GM18907 (cell line): Measurements from ENCODE around the gene FRS2.

ENCODE experiments used
- ATAC-seq: cut with Tn5 transposase; IDR thresholded peaks from one replicate; pipeline ENCODE4 v1.9.1; 2021; ENCODE audit warnings: mild to moderate bottlenecking, moderate library complexity; ENCODE audit not compliant: unreplicated experiment

The FRS2 gene

DNA sequence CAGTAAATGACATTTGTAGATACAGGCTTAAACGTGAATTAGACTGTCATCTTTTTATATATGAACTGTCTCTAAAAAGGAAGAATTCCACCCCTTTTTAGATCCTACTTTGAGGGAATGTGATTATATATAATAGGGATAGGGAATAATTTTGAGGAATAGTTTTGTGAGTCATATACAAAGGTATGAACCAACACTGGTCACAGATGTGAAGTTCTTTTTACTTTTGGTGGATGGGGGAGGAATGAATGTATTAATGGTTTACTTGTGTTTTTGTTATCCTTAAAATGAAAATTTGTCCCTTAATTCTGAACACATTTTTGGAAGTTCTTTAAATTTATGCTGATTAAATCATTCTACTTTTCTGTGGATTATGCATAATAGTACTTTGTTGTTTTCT, 30.4 kb downstream of the FRS2 start:
- no peak for ATAC-seq

DNA sequence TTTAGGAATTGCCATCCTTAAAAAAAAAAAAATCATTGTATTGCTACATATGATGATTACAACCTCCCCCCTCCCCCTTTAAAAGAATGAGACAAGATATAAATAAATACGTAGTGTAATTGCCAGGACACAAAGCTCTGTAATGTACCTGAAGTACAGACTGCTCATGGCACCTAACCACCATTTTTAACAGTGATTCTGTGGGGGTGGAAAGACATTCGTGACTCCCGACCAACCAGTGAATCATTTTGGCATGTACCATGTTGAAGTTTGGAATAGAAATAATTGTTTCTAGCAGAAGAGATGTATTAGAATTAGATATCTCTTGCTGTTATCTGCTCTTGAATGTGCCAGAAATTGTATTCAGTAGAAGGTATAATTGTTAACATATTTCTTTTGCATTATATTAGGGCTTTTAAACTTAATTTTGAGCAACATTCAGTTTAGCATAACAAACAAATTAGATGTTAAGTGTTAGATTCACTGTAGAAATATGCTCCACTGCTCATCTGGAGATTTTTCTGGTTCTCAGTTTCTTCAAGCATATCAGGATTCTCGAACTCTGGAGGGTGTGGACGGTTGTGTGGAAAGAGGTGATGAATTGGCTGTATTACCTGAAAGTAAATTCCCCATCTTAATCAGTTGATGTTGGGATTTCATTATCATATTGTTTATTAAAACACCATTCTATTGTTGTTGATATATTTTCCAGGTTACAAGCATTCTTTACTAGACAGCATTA, 31.1 kb downstream of the FRS2 start:
- ATAC-seq = no peak

DNA sequence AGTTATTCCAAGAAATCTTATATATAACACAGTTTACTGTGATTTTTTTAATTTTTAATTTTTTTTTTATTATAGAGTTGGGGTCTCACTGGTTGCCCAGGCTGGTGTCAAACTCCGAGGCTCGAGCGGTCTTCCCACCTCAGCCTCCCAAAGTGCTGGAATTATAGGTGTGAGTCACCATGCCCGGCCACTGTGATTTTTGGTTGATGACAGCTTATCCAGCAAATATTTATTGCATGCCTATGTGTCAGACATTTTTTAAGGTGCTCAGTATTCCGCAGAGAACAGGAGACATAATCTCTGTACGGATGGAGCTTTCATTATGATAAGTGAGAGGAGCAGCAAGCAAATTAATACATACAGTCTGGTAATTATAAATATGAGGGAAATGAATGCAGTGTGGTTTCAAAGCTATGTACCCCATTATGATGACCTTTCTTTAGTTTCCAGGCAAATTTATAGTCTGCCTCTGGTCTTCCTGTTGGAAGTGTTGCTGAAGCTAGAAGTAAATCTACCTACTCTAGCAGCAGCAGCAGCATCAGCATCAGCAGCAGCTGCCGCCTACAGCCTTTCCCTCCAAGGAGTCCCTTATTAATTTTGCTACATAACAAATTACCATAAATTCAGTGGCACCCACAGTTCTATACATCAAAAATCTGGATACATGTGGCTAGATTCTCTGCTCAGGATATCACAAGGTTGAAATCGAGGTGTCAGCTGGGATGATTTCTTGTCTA, 32.3 kb downstream of the FRS2 start:
- ATAC-seq = no peak

DNA sequence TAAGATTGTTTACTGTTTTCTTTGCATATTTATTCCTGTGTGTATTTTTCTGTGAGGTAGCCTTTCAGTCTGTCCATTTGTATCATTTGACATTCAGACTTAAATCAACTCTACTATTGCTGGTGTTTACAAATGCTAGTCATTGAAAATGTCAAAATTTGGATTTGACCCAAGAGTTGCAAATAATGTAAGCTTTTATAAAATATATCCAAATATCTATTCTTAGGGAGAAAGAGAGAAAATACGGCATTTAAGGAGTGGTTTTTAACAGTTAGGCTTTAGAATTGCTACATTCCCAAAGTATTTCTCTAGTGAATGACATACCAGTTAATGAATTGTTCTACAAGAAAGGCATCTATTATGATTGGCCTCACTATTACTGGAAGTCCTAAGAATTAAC, 37.9 kb downstream of the FRS2 start:
- no peak for ATAC-seq

DNA sequence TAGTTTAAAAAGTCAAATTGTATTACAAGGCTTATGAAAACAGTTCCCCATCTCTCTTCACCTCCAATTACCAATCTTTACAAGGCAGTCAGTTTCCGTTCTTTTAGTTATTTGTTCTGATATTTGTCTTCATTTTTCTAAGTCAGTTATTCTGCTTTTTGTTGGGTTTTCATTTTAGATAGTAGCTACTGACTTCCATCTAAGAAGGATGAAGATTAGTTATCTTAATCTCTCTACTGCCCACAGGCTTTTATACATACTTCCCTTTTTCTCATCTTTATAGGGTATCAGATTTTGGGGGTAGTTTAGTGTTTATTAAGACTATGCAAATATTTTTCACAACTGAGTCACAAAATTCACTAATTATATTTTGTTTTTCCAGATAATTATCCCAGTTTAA, 38.4 kb downstream of the FRS2 start:
- no peak for ATAC-seq

DNA sequence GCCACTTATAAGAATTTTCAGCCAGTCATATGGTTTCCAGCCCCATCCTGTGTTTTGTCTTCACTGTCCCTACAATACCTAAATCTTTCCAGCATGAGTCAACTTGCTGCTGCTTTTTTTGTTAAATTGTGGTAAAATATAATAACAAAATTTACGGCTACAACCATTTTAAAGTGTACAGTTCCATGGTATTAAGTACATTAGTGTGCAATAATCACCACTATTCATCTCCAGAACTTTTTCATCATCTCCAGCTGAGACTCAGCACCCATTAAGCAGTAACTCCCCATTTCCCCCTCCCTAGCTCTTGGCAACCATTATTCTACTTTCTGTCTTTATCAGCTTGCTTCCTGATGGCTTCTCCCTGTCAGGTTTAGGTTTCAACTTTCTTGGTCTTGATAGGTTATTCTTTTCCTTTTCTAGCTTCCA, 39.1 kb downstream of the FRS2 start:
- no peak for ATAC-seq

DNA sequence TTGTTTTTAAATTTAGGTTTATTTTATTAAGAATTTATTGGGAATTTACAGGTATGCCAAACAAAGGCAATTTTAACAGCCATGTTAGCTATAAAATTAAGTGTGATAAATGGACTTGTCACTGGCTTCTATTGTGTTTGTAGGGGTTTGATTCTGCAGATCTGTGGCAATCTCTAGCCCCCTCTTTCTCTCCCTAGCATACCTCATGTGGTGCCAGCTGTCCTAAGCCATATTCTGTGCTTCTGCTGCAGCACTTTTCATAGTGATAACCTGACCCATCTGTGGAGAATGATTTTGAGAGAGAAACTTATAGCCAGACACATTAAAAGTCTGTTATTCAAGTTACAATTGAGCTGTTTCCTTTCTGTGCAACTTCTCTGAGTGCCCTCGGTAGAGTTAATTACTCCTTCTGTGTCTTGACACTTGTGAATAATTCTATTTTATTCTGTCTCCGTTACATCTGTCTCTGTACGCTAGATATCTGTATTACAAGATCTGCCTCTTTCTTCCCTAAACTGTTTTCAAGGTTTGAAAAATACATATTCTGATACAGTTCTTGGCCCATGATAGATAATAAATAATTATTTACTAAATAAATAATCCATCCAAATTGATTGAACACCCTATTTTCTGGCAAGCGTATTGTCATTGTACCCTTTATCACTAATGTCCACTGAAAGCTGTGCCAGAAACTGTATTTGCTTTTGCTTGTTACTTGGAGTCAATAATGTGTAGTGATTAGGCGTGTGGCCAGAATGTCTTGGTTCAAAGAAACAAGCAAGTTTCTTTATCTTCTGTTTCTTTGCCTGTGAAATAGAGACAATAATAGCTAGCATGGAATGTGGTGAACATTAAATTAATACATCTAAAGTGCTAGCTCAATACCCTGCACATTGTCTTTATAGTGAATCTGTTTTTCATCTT, 40.0 kb downstream of the FRS2 start:
- no peak for ATAC-seq

DNA sequence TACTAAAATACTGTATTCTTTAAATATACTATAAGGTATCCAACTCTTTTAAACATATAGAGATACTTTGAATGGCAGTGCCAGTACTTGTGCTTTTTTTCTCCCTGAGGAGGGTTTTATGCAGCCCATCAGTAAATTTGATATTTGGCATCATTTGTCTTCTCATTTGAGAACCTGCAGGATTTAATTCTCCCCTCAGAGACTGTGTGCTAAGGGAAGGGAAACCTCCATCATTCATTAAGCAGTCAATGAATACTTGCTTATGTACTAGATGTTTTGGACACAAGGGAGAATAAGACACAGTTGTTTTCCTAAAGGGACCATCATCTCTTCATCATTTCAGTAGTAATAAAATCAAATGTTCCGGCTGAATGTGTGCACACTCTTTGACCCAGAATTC, 40.8 kb downstream of the FRS2 start:
- ATAC-seq = no peak

DNA sequence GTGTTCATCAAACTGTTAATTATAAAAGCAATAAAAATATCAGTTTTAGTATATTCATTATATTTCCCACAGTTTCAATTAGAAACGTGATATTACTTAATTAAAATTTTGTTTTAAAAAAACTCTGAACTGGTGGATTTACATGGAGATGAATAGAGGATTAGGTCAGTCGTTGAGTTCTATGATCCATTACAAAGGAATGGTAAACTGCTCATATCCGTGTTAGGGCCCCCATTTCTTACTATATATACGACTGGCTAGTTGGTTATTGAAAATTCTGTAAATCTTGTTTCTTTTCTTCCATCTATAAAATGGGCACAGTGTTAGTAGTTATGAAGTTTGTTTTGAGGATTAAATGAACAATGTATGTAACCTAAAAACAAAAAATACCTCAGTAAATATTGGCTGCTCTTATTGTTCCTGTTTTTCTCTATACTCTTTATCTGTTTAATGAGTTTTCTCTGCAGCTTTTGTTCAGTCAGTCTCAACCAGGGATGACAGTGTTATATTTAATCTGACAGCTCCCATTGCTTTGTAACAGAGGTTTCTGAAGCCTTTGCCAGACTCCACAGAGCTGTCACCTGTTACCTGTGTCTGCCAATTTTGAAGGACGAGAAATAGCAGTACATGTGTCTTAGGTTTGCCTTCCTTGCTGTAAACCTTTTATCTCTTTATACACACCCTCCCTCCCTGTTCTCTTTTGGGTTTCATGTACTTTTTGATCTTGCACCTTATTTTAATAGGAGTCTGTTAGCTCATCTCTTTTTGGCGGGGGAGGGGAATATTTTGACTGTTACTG, 41.5 kb downstream of the FRS2 start:
- ATAC-seq = no peak

DNA sequence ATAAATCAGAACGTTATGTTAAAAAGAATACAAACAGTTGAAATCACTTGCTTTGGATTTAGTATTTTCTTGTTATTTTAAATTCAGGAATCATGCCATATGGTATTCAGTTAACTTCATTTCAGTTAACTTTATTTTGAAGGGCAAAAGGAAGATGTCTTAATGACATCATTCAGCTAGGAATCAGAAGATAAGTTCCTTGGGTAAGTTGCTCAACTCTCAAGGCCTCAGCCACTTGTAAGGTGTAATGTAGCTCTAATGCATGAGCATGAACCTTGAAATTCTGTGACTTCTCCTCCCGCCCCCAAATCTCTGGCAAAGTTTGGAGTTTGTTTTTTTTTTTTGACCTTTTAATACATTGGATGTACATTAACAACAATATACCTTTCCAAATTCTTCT, 42.6 kb downstream of the FRS2 start:
- ATAC-seq = no peak

DNA sequence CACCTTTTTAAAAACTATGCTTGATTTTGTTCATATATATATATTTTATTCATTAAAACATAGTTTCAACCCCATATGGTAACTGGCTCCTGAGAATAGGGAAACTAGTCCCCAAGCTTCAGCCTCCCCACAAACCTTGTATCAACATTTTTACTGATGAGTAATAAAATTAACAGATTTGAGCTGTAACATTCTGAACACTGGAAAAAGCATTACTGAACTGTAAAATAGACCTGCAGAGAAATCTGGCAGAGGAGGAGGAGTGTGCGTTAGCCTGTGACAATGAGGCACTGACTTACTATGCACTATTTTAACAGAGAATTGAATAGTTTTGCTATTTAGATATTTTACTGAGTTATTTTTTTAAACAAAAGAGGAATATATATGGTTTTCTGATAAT, 43.1 kb downstream of the FRS2 start:
- ATAC-seq = no peak

DNA sequence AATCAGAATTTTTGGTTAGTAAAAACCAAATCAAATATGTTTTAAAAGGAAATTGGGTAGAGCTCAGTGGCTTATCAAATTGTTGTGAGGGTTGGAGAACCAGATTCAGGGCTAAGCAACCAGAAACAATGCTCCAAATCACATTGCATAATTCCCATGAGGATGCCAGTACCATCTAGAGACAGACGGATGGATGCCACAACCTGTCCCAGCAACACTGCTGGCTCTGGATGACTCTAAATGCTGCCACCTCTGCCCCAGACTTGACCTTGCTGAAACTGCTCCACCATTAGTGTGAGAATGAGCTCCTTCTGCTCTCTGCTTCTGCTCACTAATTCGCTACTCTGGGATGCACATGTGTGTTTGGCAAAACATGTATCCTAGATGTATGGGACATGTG, 43.9 kb downstream of the FRS2 start:
- ATAC-seq = no peak

DNA sequence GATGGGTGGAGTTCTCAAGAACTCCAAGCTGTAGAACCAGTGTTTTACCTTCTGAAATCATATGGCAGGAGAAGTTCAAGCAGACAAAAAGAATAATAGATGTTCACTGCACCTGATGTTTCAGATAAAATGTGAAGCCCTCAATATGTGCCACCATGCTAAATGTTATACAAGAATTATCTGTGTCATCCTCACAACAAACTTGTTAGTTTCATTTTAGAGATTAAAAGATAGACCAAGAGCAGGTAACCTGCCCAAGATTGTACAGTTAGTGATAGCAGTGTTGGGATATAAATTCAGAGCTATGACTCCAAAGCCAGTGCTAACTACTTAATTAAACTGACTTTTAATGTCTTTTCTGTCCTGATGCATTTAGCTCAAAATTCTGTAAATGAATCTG, 44.7 kb downstream of the FRS2 start:
- ATAC-seq = no peak

DNA sequence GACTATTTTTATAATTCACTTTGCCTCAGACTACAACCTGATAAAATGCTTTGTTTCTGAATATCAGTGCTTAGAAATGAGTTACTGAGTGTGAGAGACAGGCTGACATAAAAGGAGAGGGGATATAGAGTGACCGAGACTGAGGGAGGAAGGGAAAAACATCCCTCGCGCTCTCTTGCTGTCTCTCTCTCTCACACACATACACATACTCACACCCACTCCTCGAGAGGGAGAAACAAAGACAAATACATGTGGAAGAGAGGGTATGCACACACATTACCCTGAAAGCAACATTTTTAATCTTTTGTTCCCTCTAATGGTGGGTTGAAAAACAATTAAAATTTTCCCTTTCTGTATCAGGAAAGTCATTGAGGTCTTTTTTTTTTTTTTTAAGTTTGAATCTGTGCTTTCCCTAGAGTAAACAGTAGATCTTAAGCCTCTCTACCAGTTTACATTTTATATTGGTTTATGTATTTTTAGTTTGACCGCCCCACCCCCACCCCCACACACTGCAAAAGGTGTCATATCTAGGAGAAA, 45.3 kb downstream of the FRS2 start:
- no peak for ATAC-seq

DNA sequence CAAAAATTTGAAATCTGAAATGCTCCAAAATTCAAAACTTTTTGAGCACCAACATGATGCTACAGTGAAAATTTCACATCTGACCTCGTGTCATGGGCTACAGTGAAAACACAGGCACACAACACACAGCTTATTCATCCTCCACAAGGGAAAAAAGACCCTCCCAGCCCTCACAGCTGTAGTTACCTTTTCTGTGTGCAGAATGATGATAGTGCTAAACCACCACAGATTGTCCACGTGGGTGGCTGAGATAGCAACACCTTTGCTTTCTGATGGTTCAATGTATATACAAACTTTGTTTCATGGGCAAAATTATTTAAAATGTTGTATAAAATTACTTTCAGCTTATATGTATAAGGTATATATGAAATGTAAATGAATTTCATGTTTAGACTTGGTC, 46.8 kb downstream of the FRS2 start:
- no peak for ATAC-seq

DNA sequence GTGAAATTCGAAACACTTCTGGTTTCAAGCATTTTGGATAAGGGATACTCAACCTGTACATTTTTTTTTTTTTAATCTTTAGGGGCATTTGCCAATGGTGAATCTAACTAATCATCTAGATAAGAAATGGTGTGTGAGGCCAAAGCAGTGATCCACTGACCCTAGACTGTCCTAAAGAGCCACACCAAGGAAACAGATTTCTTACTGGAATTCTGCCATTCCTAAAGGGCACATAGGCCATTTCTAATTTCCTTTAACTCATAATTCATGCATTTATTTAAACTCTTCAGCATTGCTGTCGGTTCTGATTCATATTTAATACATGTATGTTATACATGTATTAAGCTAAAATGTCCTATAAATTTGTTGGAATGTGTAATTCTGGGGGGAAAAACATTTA, 47.2 kb downstream of the FRS2 start:
- ATAC-seq = no peak

DNA sequence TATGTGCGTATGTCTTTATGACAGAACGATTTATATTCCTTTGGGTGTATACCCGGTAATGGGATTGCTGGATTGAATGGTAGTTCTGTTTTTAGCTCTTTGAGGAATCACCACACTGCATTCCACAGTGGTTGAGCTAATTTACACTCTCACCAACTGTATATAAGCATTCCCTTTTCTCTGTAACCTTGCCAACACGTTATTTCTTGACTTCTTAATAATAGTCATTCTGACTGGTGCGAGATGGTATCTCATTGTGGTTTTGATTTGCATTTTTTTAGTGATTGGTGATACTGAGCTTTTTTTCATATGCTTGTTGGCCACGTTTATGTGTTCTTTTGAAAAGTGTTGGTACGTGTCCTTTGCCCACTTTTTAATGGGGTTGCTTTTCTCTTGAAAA, 49.7 kb downstream of the FRS2 start:
- ATAC-seq = no peak

DNA sequence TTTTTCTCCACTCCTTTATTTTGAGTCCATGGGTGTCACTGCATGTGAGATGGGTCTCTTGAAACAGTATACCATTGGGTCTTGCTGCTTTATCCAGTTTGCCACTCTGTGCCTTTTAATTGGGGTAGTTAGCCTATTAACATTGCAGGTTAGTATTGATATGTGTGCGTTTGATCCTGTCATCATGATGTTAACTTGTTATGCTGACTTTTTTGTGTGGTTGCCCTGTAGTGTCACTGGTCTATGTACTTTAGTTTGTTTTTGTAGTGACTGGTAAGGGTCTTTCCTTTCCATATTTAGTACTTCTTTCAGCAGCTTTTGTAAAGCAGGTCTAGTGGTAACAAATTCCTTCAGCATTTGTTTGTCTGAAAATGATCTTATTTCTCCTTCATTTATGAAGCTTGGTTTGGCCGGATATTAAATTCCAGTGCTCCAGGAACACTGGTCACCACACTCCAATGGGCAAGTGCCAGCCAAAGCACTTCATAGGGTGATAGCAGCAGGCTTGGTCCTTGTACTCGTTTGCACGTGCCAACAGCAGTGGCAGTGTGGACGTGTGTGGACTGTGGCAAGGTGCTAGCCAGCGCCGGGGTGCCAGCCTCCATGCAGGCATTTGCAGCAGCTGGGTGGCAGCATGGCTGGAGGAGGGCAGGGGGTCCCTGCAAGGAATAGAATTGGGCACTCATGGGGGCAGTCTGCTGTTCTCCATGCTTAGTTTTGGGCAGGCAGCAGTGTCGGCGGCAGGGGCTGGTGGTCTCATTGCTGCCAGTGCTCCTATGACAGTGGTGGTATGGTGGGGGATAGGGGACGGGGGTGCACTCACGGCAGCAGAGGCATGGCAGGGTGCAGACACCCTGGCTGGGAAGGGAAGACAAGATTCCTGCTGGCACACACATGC, 53.5 kb downstream of the FRS2 start:
- ATAC-seq = no peak

DNA sequence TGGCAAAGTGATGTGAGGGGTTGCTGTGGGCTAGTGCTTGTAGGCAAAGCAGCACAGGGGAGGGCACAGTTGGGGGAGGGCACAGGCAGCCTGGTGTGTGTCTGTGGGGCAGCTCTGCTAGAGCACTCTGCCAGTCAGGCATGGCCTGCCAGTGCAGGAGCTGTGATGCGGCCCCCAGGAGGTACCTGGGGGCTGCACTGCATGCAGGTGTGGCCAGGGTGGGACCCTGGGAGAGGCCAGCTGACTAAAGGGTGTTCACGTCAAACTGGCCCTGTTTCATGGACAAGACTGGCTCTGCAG, 54.1 kb downstream of the FRS2 start:
- ATAC-seq = no peak
